GM12878 (cell line): ENCODE results near the gene TRMT1. TPM values are rescaled to one million over a fixed set of nuclear protein-coding genes. Genes with fewer than 3 reads are reported as not detected.

ENCODE experiments used
- BCL11A ChIP-seq: IDR thresholded peaks from 2 replicates; pipeline ENCODE4 v1.6.1; 2011; ENCODE audit warnings: low read depth, low read length
- BHLHE40 ChIP-seq, 2 experiments: fragments of 450-650 bp in 1 of 2; IDR thresholded peaks; 2 replicates each; pipeline ENCODE4 v1.6.1; 2011 to 2017; ENCODE audit warnings: low read depth in 2 of 2, borderline replicate concordance in 1 of 2, improper control_type of control experiment in 1 of 2, low read length in 1 of 2, mild to moderate bottlenecking in 1 of 2
- BRCA1 ChIP-seq: IDR thresholded peaks from 2 replicates; pipeline ENCODE4 v1.6.1; 2011; ENCODE audit warnings: low read depth, low read length, improper control_type of control experiment
- CBX3 ChIP-seq: fragments of 200-600 bp; sonication (generic); IDR thresholded peaks from 2 replicates; pipeline ENCODE4 v1.6.1; 2016; ENCODE audit warnings: low read depth, borderline replicate concordance
- CEBPB ChIP-seq, 2 experiments: fragments of 150-350 bp in 1 of 2; IDR thresholded peaks; 2 replicates each; pipeline ENCODE4 v1.6.1; 2012 to 2014; ENCODE audit warnings: low read depth in 2 of 2, low read length in 2 of 2, borderline replicate concordance in 1 of 2, inconsistent platforms in 1 of 2
- CREB1 ChIP-seq: IDR thresholded peaks from 2 replicates; pipeline ENCODE4 v1.6.1; 2012; ENCODE audit warnings: low read depth, mild to moderate bottlenecking, inconsistent platforms
- EGR1 ChIP-seq, 2 experiments: IDR thresholded peaks; 1 replicate in 1 of 2; 2 replicates in 1 of 2; pipeline ENCODE4 v1.6.1; 2011 to 2012; ENCODE audit warnings: low read depth in 2 of 2, low read length in 2 of 2, borderline replicate concordance in 1 of 2, mild to moderate bottlenecking in 1 of 2, moderate library complexity in 1 of 2
- GATAD2B ChIP-seq: fragments of 450-650 bp; conservative IDR thresholded peaks from 2 replicates; pipeline ENCODE4 v1.6.1; 2017; ENCODE audit warnings: low read depth, mild to moderate bottlenecking, moderate library complexity
- HCFC1 ChIP-seq: fragments of 150-350 bp; IDR thresholded peaks from 2 replicates; pipeline ENCODE4 v1.6.1; 2014; ENCODE audit warnings: low read length
- IRF5 ChIP-seq: fragments of 450-650 bp; IDR thresholded peaks from 2 replicates; pipeline ENCODE4 v1.6.1; 2017; ENCODE audit warnings: borderline replicate concordance
- JUND ChIP-seq: IDR thresholded peaks from 2 replicates; pipeline ENCODE4 v1.6.1; 2012; ENCODE audit warnings: low read depth, mild to moderate bottlenecking, low read length, improper control_type of control experiment, moderate library complexity
- MAX ChIP-seq: IDR thresholded peaks from 2 replicates; pipeline ENCODE4 v1.6.1; 2012; ENCODE audit warnings: low read depth, low read length, improper control_type of control experiment
- MYC ChIP-seq: IDR thresholded peaks from 2 replicates; pipeline ENCODE4 v1.6.1; 2011; ENCODE audit warnings: mild to moderate bottlenecking, low read length, moderate library complexity, inconsistent platforms; ENCODE audit not compliant: insufficient read depth, insufficient replicate concordance, insufficient read length, severe bottlenecking
- PAX5 ChIP-seq: IDR thresholded peaks from 2 replicates; pipeline ENCODE4 v1.6.1; 2011; ENCODE audit warnings: low read depth, low read length, borderline replicate concordance
- PAX8 ChIP-seq: fragments of 450-650 bp; IDR thresholded peaks from 2 replicates; pipeline ENCODE4 v1.6.1; 2017; ENCODE audit warnings: mild to moderate bottlenecking, moderate library complexity
- PBX3 ChIP-seq: IDR thresholded peaks from 2 replicates; pipeline ENCODE4 v1.6.1; 2011; ENCODE audit warnings: mild to moderate bottlenecking, low read depth, low read length, moderate library complexity; ENCODE audit not compliant: insufficient replicate concordance
- POLR2A ChIP-seq: IDR thresholded peaks from 2 replicates; pipeline ENCODE4 v1.6.1; 2011; ENCODE audit warnings: low read depth, mild to moderate bottlenecking, low read length
- REST ChIP-seq: IDR thresholded peaks from 2 replicates; pipeline ENCODE4 v1.6.1; 2012; ENCODE audit warnings: mild to moderate bottlenecking, low read depth, low read length
- SMAD5 ChIP-seq: IDR thresholded peaks from 2 replicates; pipeline ENCODE4 v1.6.1; 2016; ENCODE audit warnings: antibody characterized with exemption, low read depth
- SRF ChIP-seq, 2 experiments: IDR thresholded peaks; 2 replicates each; pipeline ENCODE4 v1.6.1; 2011; ENCODE audit warnings: low read depth in 2 of 2, low read length in 2 of 2, mild to moderate bottlenecking in 1 of 2, moderate library complexity in 1 of 2
- TCF12 ChIP-seq: IDR thresholded peaks from 2 replicates; pipeline ENCODE4 v1.6.1; 2011; ENCODE audit warnings: low read depth, mild to moderate bottlenecking, low read length
- USF1 ChIP-seq: IDR thresholded peaks from 2 replicates; pipeline ENCODE4 v1.6.1; 2011; ENCODE audit warnings: borderline replicate concordance, low read depth, mild to moderate bottlenecking, moderate library complexity, mixed read lengths, low read length; ENCODE audit not compliant: insufficient read depth; ENCODE audit errors: extremely low read length
- YY1 ChIP-seq: IDR thresholded peaks from 2 replicates; pipeline ENCODE4 v1.6.1; 2011; ENCODE audit warnings: low read depth, mild to moderate bottlenecking, low read length
- polyA plus RNA-seq, 11 experiments: library from polyadenylated mRNA; depleted of rRNA in 4 of 11; unstranded in 6 of 11; stranded (reverse) in 5 of 11; fragments of >200 nt; fragmentation: Nextera tagmentation in 4 of 11; fragmentation: Illumina TruSeq in 1 of 11; extraction: Ambion mirVana in 4 of 11; extraction: Trizol in 1 of 11; gene quantifications; 1 replicate in 1 of 11; 2 replicates in 10 of 11; pipeline versions ENCODE4 v1.2.1 to v1.2.3, GENCODE V29; 2011 to 2016; ENCODE audit warnings: inconsistent platforms in 2 of 11, missing spikeins in 2 of 11, low read depth in 1 of 11
- total RNA-seq, 4 experiments: library from RNA; depleted of rRNA in 3 of 4; stranded (reverse); fragments of >200 nt in 3 of 4; fragmentation: Illumina TruSeq in 1 of 4; extraction: Trizol in 1 of 4; gene quantifications; 2 replicates each; pipeline versions ENCODE4 v1.2.1 to v1.2.3, GENCODE V29; 2013 to 2021

TRMT1 gene
- total and polyA plus RNA-seq, 10 of the 15 experiments (the other 5 are each of a cell fraction or from before 2014, with no cell fraction given) = 3.4 to 68.8 (median 34.8) TPM

GRCh38 chr19:13150187-13150930 lies 33.8 kb upstream of the TRMT1 start, which contains the start of the genes IER2 and STX10 (continued):
- no peak for TF ChIP-seq PBX3
- TF ChIP-seq IRF5 = no peak
- TF ChIP-seq BCL11A = no peak
- peak; percentile 65 to 94 for TF ChIP-seq EGR1 (IDR thresholded peaks at IDR 0.05; ENCODE audit: borderline replicate concordance in 1 of 2, low read depth in 2 of 2, low read length in 2 of 2)
- TF ChIP-seq GATAD2B = peak; percentile 24; the same call in 1 of the 2 replicates
- peak; percentile 44 for TF ChIP-seq USF1
- 0 out of 2 replicates have a peak, but pooled peaks have one; percentile 17 for TF ChIP-seq TCF12
- no peak for TF ChIP-seq SMAD5
- TF ChIP-seq JUND = no peak
- TF ChIP-seq BRCA1 = no peak
- no peak for TF ChIP-seq MYC
- 0 out of 4 replicates have a peak, but pooled peaks have one; percentile 21 to 33 for TF ChIP-seq SRF (IDR thresholded peaks at IDR 0.05; ENCODE audit: low read depth in 2 of 2, low read length in 2 of 2)
- peak; percentile 97 to 98 for TF ChIP-seq BHLHE40 (IDR thresholded peaks at IDR 0.05; ENCODE audit: borderline replicate concordance in 1 of 2, low read depth in 2 of 2, low read length in 1 of 2)
- TF ChIP-seq REST = no peak
- peak; percentile 100 for TF ChIP-seq YY1
- no peak for TF ChIP-seq PAX8
- 0 out of 2 replicates have a peak, but pooled peaks have one; percentile 15 for TF ChIP-seq PAX5
- TF ChIP-seq CEBPB (IDR thresholded peaks at IDR 0.05; ENCODE audit: borderline replicate concordance in 1 of 2, low read depth in 2 of 2, low read length in 2 of 2) = no peak
- no peak for TF ChIP-seq CREB1
- no peak for TF ChIP-seq CBX3
- TF ChIP-seq MAX = peak; percentile 91; the same call in 1 of the 2 replicates
- peak; percentile 88 for TF ChIP-seq HCFC1
- TF ChIP-seq POLR2A = peak; percentile 69
